Spleen (tissue), 7 donors: Measurements from ENCODE around the gene SLC17A8.
"Not testable (repeated sequence)": the region's sequence is repeated elsewhere in the genome, so short reads cannot be mapped to it uniquely, and the experiment has no call there.

Source experiments
- POLR2A ChIP-seq, 3 donors: fragments of 450-650 bp; IDR thresholded peaks; one replicate each; pipeline ENCODE4 v1.5.1; 2017; ENCODE audit warnings: antibody characterized with exemption in 3 of 3, mild to moderate bottlenecking in 1 of 3
- TF ChIP-seq, protein P1 (sequence below), 11 experiments: fragments of 200-600 bp in 7 of 11; fragments of 450-650 bp in 4 of 11; sonication (generic) in 4 of 11; IDR thresholded peaks in 8 of 11; conservative IDR thresholded peaks in 3 of 11; 1 replicate in 7 of 11; 2 replicates in 4 of 11; pipeline versions ENCODE4 v1.4.0 to v1.8.0; 2016 to 2021; ENCODE audit warnings: antibody characterized with exemption in 11 of 11, inconsistent platforms in 4 of 11, mild to moderate bottlenecking in 1 of 11
- donor health status: DM: no; HTN: no; CAD: no; lungs with moderate emphysema.
- donor health status: DM: no; HTN: no; CAD: no.
- donor health status: DM: no; HTN: no; CAD: no.

DNA sequence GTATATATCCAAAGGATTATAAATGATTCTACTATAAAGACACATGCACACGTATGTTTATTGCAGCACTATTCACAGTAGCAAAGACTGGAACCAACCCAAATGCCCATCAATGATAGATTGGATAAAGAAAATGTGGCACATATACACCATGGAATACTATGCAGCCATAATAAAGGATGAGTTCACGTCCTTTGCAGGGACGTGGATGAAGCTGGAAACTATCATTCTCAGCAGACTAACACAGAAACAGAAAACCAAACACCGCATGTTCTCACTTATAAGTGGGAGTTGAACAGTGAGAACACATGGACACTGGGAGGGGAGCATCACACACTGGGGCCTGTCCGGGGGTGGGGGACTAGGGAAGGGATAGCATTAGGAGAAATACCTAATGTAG lies 48.7 kb upstream of the SLC17A8 start:
- TF ChIP-seq, protein P1, sequence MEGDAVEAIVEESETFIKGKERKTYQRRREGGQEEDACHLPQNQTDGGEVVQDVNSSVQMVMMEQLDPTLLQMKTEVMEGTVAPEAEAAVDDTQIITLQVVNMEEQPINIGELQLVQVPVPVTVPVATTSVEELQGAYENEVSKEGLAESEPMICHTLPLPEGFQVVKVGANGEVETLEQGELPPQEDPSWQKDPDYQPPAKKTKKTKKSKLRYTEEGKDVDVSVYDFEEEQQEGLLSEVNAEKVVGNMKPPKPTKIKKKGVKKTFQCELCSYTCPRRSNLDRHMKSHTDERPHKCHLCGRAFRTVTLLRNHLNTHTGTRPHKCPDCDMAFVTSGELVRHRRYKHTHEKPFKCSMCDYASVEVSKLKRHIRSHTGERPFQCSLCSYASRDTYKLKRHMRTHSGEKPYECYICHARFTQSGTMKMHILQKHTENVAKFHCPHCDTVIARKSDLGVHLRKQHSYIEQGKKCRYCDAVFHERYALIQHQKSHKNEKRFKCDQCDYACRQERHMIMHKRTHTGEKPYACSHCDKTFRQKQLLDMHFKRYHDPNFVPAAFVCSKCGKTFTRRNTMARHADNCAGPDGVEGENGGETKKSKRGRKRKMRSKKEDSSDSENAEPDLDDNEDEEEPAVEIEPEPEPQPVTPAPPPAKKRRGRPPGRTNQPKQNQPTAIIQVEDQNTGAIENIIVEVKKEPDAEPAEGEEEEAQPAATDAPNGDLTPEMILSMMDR (IDR thresholded peaks at IDR 0.05 in 8 of 11, conservative IDR thresholded peaks at IDR 0.05 in 3 of 11): not testable (repeated sequence)
- TF ChIP-seq POLR2A (IDR thresholded peaks at IDR 0.05): not testable (repeated sequence)
